NOMO-1 (cell line): ENCODE measurements around the gene PUS10.
"Not testable (repeated sequence)": the region's sequence is repeated elsewhere in the genome, so short reads cannot be mapped to it uniquely, and the experiment has no call there.

ENCODE experiments used
- DNase-seq, 2 experiments: peaks; one replicate each; lab custom pipeline; 2025; ENCODE audit not compliant: unreplicated experiment in 2 of 2; lab: John Stamatoyannopoulos, UW

PUS10 gene, protein sequence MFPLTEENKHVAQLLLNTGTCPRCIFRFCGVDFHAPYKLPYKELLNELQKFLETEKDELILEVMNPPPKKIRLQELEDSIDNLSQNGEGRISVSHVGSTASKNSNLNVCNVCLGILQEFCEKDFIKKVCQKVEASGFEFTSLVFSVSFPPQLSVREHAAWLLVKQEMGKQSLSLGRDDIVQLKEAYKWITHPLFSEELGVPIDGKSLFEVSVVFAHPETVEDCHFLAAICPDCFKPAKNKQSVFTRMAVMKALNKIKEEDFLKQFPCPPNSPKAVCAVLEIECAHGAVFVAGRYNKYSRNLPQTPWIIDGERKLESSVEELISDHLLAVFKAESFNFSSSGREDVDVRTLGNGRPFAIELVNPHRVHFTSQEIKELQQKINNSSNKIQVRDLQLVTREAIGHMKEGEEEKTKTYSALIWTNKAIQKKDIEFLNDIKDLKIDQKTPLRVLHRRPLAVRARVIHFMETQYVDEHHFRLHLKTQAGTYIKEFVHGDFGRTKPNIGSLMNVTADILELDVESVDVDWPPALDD

DNA sequence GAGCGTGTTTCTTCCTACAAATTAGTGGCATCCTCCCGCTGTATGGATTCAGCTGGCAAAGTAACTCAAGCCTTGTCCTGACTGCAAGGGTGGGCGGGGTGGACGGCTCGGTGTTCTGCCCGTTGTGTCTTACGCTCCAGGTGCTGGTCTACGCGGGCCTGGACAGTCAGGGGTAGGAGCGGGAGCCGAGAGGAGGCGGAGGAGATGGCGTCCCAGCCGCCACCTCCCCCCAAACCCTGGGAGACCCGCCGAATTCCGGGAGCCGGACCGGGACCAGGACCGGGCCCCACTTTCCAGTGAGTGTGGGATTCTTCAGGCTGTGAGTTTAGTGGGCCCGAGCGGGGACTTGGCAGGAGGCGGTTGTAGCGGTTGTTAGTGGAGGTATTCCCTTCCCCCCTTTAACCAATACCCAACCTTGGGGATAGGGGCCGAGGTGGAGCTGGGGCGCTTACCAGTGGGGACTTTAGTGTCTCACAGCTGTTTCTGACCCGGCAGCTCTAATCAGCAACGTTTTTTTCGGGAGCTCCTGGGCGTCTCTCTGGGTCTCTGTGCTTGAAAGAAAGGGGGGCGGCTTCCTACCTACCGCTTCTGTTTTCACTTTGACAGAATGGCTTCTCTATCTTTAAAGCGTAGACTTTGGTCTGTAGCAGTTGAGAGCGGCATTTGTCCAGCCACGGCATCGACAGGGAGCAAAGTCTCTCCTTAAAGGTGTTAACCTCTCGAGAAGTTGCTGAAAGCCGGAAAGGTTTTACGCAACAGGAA is at the start of gene PUS10, which contains the start of gene PEX13:
TSS of gene PUS10 (minus strand) at position 700 of the 762 bp plus-strand sequence. CDS start 6,365 bp downstream, outside the sequence.
TSS of gene PEX13 (plus strand) at position 165 of the 762 bp plus-strand sequence. CDS start at position 205, 40 bp downstream.
- DNase-seq = peak; percentile 66 to 71

- peak; percentile 87 to 94 for DNase-seq
These were observed 48.0 kb upstream of the PUS10 start, which contains the start of gene SANBR for GRCh38 chr2:61065714-61066709. Gene SANBR, plus strand, starts transcription at chr2:61065871. Its CDS starts 4,480 bp downstream, at chr2:61070351.

DNA sequence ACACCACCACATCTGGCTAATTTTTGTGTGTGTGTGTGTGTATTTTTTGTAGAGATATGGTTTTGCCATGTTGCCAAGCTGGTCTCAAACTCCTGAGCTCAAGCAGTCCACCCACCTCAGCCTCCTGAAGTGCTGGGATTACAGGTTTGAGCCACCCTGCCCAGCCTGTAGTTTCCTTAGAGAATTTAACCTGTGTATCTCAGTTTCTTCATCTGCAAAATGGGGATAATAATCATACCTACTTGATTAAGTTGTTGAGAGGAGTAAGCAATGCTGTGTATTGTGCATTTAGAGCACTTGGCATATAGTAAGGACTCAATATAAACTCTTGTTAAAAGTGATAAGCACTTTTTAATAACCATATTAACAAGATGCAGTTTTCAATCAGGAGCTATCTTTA is 41.3 kb upstream of the PUS10 start:
- DNase-seq = no peak

- DNase-seq = no peak
These were observed 39.5 kb upstream of the PUS10 start for GRCh38 chr2:61057562-61057961.

DNA sequence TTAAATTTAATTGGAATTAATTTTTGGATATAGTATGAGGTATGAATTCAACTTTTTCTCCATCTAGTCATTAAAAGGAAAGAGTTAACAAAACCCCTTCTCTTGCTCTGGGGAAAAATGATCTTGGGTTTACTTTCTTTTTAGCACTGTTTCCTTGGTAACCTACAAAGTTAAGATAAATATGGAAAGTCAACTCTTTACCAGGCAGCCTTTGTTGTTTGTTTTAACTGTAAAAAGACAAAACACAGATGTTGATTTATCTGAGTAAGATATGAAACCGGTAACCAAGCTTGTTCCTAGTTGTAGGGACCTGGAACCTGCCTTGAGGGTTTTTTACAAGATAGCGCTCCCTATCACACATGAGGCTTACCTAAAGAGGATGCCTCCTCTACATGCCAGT is 37.5 kb upstream of the PUS10 start:
- DNase-seq = no peak

DNA sequence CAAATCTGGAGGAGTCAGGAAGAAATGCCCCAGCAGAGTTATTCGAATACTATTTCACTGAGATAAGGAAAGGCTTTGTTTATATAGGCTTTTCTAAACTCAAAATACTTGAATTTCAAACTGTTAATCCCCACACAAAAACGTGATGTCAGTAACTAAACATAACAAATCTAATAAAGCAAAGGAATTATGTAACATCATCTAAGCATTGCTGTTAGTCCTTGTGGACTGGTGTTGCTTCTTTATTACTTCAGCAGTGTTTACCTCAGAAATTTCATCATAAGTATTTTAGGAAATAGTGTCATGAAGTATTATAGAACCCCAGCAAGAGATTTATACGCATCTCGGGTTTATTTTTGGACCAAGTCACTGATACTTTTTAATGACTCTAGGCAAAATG is 27.9 kb upstream of the PUS10 start:
- DNase-seq = peak in 1 of 2 experiments; percentile 64

DNA sequence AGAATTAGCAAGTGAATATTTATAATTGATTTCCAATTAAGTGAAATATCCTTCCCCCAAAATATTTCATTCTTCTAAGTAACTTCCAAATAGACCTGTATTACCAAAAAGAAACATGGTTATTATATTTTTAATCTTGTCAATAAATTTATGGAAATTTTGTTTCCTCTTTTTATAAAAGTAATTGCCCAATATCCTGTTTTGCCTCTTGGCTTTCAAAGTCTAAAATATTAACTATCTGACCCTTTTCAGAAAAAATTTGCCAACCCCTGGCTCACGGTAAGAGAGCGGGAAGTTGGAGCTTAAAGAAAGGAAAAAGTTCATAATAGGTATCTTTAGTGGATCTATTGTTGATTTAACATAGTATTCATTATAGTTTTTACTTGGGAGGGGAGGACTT is 27.2 kb upstream of the PUS10 start:
- DNase-seq = peak in 1 of 2 experiments; percentile 5

DNA sequence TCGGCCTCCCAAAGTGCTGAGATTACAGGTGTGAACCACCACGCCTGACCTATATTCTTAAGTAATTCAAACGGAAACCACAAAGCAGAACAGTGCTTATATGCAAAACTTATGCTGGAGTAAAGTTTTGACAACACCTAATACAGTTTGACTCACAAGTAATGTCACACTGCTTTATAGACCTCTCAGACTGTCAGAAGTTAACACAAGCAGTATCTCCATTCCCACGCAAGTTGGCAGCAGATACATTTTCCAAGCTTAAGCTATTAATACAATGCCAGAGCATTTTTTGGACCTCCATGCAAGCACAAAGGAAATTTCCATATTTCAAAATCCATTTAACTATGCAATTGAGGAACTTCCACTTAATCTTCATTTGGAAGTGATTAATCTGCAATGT is 26.6 kb upstream of the PUS10 start:
- peak in 1 of 2 experiments; percentile 20 for DNase-seq

- DNase-seq = no peak
These were observed 24.8 kb upstream of the PUS10 start for GRCh38 chr2:61042807-61043206.

- DNase-seq = not testable (repeated sequence)
These were observed 18.6 kb upstream of the PUS10 start for GRCh38 chr2:61036643-61037042.

DNA sequence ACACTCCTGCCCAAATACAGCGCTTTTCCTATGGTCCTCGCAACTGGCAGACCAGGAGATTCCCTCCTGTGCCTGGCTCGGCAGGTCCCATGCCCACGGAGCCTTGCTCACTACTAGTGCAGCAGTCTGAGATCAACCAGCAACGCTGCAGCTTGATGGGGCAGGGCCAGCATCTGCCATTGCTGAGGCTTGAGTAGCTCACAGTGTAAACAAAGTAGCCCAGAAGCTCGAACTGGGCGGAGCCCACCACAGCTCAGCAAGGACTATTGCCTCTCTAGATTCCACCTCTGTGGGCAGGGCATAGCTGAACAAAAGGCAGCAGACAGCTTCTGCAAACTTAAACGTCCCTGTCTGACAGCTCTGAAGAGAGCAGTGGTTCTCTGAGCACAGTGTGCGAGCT is 16.5 kb upstream of the PUS10 start:
- not testable (repeated sequence) for DNase-seq

DNA sequence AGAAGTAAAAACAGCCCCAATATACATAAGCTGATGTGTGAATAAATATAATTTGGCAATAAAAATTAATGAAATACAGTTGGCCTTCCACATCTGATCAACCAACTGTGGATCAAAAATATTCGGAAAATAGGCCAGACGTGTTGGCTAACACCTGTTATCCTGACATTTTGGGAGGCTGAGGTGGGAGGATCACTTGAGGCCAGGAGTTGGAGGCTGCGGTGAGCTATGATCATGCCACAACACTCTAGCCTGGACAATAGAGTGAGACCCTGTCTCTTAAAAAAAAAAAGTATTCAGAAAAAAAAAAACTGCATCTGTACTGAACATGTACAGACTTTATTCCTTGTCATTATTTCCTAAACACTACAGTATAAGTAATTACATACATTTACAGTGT is 11.5 kb upstream of the PUS10 start:
- DNase-seq = no peak

- no peak for DNase-seq
These were observed 5.6 kb upstream of the PUS10 start for GRCh38 chr2:61023670-61024069.

- no peak for DNase-seq
These were observed 3.2 kb upstream of the PUS10 start for GRCh38 chr2:61021228-61021660.

- DNase-seq = no peak
These were observed 743 bp upstream of the PUS10 start for GRCh38 chr2:61018798-61019197.

GRCh38 chr2:61018318-61018755 is 282 bp upstream of the PUS10 start:
- peak; percentile 14 to 50 for DNase-seq

DNA sequence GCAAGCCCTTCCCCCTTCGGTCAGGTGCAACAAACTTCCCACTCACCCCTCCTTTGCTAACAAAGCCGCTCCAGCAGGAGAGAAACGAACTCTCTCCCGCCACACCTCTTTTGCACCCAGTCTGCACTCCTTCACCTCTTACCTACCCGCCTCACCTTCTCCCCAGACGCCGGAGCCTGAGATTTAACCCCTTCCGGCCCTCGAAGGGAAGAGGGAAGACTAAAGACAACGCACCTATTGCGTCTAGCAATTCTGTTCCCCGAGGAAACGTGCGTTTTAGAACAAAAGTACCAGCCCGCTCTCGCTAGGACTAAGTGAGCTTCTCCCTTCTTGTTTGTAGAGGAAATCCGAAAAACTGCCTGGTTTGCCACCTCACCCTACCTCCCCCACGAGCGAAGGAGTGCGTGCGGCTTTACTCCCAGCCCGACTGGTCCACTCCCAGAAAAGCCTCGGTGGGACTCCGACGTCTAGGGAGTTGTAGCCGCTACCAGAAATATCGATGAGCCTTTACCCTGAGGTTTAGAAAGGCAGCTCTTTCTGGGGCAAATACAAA is 976 bp downstream of the PUS10 start:
- peak; percentile 66 to 79 for DNase-seq

- no peak for DNase-seq
These were observed 1.6 kb downstream of the PUS10 start for GRCh38 chr2:61016392-61017002.

DNA sequence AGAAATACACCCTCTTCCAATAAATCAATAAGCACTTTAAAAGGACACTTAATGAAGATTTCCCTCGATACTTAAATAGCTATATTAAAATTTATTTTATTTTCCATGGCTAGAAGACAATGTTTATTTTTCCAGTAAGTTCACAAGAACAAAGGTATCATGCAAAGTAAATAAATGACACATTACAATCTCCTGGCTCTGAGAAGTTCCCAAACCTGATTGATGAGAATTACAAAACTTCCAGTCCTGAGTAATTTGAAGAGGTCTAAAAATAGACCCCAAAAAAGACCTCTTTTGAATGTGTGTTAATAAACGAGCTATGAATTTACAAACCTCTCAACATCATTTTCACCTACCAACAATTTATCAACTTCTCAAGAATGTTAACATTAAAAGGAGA is 2.1 kb downstream of the PUS10 start:
- no peak for DNase-seq
